Suprapubic skin (tissue), 4 donors: ENCODE data around the gene TPT1. TPM values are rescaled to one million over a fixed set of nuclear protein-coding genes. Genes with fewer than 3 reads are reported as not detected.

Source experiments
- DNase-seq, 2 donors: peaks; one replicate each; pipeline ENCODE4 v3.0.0-alpha.2; 2019; ENCODE audit warnings: low spot score in 2 of 2
- H3K27ac ChIP-seq: fragments of 200-600 bp; sonication (generic); one replicate; pipeline ENCODE4 v1.5.1; 2019
- H3K27me3 ChIP-seq: fragments of 200-600 bp; sonication (generic); one replicate; pipeline ENCODE4 v1.5.1; 2019
- H3K36me3 ChIP-seq: fragments of 200-600 bp; sonication (generic); one replicate; pipeline ENCODE4 v1.5.1; 2019
- H3K4me1 ChIP-seq: fragments of 200-600 bp; sonication (generic); one replicate; pipeline ENCODE4 v1.5.1; 2019
- H3K4me3 ChIP-seq: fragments of 200-600 bp; sonication (generic); one replicate; pipeline ENCODE4 v1.5.1; 2019; ENCODE audit warnings: mild to moderate bottlenecking
- H3K9me3 ChIP-seq: fragments of 200-600 bp; sonication (generic); one replicate; pipeline ENCODE4 v1.5.1; 2019
- CTCF ChIP-seq, 2 donors: fragments of 200-600 bp in 1 of 2; fragments of 450-650 bp in 1 of 2; sonication (generic) in 1 of 2; IDR thresholded peaks; one replicate each; pipeline ENCODE4 v1.5.1; 2016 to 2019; ENCODE audit warnings: antibody characterized with exemption in 2 of 2, mild to moderate bottlenecking in 1 of 2, moderate library complexity in 1 of 2
- EP300 ChIP-seq: sonication (generic); formaldehyde crosslinking; IDR thresholded peaks from one replicate; pipeline ENCODE4 v1.6.1; 2017; ENCODE audit warnings: antibody characterized with exemption
- POLR2A ChIP-seq, 2 donors: fragments of 450-650 bp; IDR thresholded peaks; one replicate each; pipeline ENCODE4 v1.6.1; 2017; ENCODE audit warnings: antibody characterized with exemption in 2 of 2, mild to moderate bottlenecking in 2 of 2, moderate library complexity in 2 of 2
- POLR2AphosphoS5 ChIP-seq, 3 donors: sonication (generic); formaldehyde crosslinking; IDR thresholded peaks; one replicate each; pipeline ENCODE4 v1.6.1; 2017; ENCODE audit warnings: antibody characterized with exemption in 3 of 3
- WGBS: methylation state at CpG from one replicate; pipeline ENCODE4 v1.1.5; 2018; 5-methylcytosine and 5-hydroxymethylcytosine counted together
- total RNA-seq, 4 donors: library from RNA; depleted of rRNA; stranded (reverse); fragments of >200 nt; gene quantifications; one replicate each; pipeline ENCODE4 v1.1.0, GENCODE V29; 2016

TPT1 gene
- total RNA-seq, 4 donors from 2014 or later: 1,947 to 2,729 (median 2,521) TPM

DNA sequence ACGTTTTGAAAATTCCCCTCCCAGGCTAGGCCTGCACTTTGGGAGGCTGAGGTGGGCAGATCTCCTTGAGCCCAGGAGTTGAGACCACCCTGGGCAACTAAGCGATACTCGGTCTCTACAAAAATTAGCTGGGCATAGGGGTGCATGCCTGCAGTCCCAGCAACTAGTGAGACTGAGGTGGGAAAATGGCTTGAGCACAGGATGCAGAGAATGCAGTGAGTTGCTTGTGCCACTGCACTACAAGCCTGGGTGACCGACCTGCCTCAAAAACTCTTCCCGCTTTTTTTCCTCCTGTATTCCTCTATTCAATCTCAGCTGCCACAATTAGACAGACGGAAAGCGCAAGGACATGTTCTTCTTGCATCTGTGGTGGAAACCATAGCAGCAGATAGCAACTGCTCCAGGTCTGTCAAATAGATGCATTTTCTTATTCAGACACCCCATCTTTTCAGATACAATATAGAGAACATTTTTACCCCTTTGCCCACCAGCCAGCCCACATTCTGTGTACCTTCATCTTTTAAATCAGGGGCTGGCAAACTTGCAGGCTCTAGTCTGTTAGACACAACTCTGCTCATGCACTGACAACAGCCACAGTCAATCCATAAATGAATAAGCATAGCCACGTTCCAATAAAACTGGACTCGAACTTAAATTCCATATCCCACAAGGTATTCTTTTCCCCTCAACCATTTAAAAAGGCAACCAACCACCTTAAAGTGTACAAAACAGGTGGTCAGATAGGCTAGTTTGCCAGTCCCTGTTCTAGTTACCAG lies 4.8 kb downstream of the TPT1 start:
- no peaks in the 10 kb centered on the region for H3K27me3 ChIP-seq
- WGBS: 86% methylated on average over 9 of the region's 9 CpGs
- peaks cover 71% of the 10 kb centered on the region for H3K4me1 ChIP-seq
- H3K36me3 ChIP-seq: peaks cover 54% of the 10 kb centered on the region
- H3K27ac ChIP-seq: no peak overlapping the region
- H3K4me3 ChIP-seq: no peak overlapping the region
- TF ChIP-seq POLR2AphosphoS5 (IDR thresholded peaks at IDR 0.05): no peak
- no peak for TF ChIP-seq EP300
- no peak for TF ChIP-seq CTCF (IDR thresholded peaks at IDR 0.05)
- no peak for TF ChIP-seq POLR2A (IDR thresholded peaks at IDR 0.05)
- DNase-seq: no peak
- H3K9me3 ChIP-seq: no peaks in the 10 kb centered on the region

- WGBS: 69% methylated on average over 3 of the region's 3 CpGs
- TF ChIP-seq CTCF (IDR thresholded peaks at IDR 0.05) (no peak), POLR2AphosphoS5 (IDR thresholded peaks at IDR 0.05) (no peak), EP300 (no peak), POLR2A (IDR thresholded peaks at IDR 0.05) (no peak)
- Histone ChIP-seq H3K4me1 (peaks cover 72% of the 10 kb centered on the region), H3K9me3 (no peaks in the 10 kb centered on the region), H3K4me3 (no peak overlapping the region), H3K36me3 (peaks cover 54% of the 10 kb centered on the region), H3K27ac (no peak overlapping the region), H3K27me3 (no peaks in the 10 kb centered on the region)
- DNase-seq: no peak
Measured at GRCh38 chr13:45335397-45336024, 5.5 kb downstream of the TPT1 start.

GRCh38 chr13:45333977-45334922 lies 6.7 kb downstream of the TPT1 start:
- Histone ChIP-seq H3K4me3 (no peak overlapping the region), H3K9me3 (no peaks in the 10 kb centered on the region), H3K27ac (no peak overlapping the region), H3K36me3 (peaks cover 46% of the 10 kb centered on the region), H3K27me3 (no peaks in the 10 kb centered on the region), H3K4me1 (peaks cover 63% of the 10 kb centered on the region)
- TF ChIP-seq CTCF (IDR thresholded peaks at IDR 0.05) (no peak), EP300 (no peak), POLR2A (IDR thresholded peaks at IDR 0.05) (no peak), POLR2AphosphoS5 (IDR thresholded peaks at IDR 0.05) (no peak)
- 74% methylated on average over 7 of the region's 7 CpGs for WGBS
- no peak for DNase-seq

DNA sequence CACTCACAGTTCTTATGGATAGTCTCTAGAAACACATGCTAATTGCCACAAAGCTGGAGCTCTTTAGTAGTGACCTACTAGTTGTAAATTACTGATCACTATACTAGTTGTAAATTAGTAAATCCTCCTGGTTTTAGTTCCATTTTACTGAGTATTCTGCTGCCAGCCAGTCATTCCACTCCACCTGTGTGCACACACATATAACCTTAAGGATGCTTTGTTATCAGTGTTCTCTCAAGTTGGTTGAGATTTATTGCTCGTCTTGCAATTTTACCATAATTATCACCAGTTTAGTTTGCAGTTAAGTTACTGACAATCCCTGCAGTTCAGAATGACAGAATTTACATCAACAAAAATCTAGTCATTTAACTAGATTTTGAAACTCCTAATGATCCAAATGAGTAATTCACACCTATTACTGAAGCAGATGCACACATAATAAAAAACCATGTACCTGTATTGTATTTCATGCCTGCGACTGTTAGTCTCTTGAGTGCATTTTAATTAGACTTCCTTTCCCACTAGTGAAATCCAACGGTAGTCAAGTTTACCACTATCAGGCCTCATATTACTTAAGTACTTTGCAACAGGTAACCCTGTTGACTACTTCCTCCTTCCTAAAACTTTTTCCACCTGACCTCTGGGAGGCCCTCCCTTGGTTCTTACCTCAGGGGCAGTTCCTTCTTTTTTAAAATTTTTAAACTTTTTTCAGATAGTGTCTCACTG lies 7.6 kb downstream of the TPT1 start:
- TF ChIP-seq EP300 (no peak), POLR2A (IDR thresholded peaks at IDR 0.05) (no peak), POLR2AphosphoS5 (IDR thresholded peaks at IDR 0.05) (no peak), CTCF (IDR thresholded peaks at IDR 0.05) (no peak)
- Histone ChIP-seq H3K4me1 (peaks cover 59% of the 10 kb centered on the region), H3K27me3 (no peaks in the 10 kb centered on the region), H3K27ac (no peak overlapping the region), H3K36me3 (peaks cover 38% of the 10 kb centered on the region), H3K4me3 (no peak overlapping the region), H3K9me3 (no peaks in the 10 kb centered on the region)
- 83% methylated on average over 3 of the region's 3 CpGs for WGBS
- DNase-seq: no peak
